Astrocyte (in vitro differentiated cells and primary cell): ENCODE data around the gene NKAIN2.

ENCODE experiments used
- CTCF ChIP-seq: IDR thresholded peaks from 2 replicates; pipeline ENCODE4 v1.5.1; 2011; ENCODE audit warnings: low read depth, mild to moderate bottlenecking, inconsistent platforms, low read length, moderate library complexity; ENCODE audit not compliant: insufficient read depth
- EZH2 ChIP-seq: IDR thresholded peaks from 2 replicates; pipeline ENCODE4 v1.6.1; 2012; ENCODE audit warnings: mild to moderate bottlenecking, low read length, inconsistent platforms; ENCODE audit not compliant: insufficient read depth

GRCh38 chr6:124033501-124033900 lies 229.8 kb downstream of the NKAIN2 start:
- TF ChIP-seq CTCF (no peak), EZH2 (no peak)
